Activated gamma-delta T cell (primary cell): ENCODE measurements around the gene LSM11.

ENCODE experiments used
- DNase-seq: peaks from one replicate; lab custom pipeline; 2025; lab: John Stamatoyannopoulos, UW

The LSM11 gene

GRCh38 chr5:157732596-157733262 is 10.8 kb upstream of the LSM11 start:
- no peak for DNase-seq

- no peak for DNase-seq
Observed at GRCh38 chr5:157734436-157734835, 9.1 kb upstream of the LSM11 start.

GRCh38 chr5:157735991-157736390 is 7.5 kb upstream of the LSM11 start:
- DNase-seq: no peak

DNA sequence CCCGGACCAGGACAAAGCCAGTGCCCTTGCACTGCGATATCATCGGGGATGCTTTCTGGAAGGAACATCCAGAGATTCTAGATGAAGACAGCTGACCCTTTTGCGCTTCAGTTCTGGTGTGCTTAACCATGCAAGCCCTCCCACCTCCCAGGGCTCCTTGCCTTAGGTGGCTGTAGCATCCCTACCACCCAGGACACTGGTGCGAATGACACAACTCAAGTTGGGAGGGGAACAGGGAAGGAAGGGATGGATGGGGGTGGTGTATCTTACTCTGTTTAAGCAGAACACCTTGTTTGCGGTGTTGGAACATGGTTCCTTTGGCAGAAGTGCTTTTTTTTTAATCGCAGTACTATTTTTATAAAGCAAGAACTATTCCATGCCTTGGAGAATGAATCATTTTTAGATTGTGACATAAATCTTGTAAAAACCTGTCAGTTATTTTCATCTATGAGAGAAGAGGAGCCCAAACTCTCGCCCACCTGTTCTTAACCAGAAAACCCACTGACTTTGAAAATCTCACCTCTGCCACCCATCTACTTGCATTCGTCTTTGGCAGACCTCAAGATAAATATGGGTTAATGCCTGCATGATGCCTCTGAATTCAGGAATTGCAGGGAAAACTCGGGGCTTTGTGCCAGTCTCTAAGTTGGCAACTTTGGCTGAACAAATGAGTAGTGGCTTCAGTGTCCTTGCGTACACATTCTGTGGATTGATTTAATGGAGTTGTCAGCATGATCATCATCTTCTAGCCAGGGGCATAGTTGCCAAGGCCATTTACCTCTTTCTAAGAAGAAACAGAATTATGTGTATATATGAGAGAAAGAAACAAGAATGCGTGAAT is 3.9 kb upstream of the LSM11 start:
- no peak for DNase-seq

DNA sequence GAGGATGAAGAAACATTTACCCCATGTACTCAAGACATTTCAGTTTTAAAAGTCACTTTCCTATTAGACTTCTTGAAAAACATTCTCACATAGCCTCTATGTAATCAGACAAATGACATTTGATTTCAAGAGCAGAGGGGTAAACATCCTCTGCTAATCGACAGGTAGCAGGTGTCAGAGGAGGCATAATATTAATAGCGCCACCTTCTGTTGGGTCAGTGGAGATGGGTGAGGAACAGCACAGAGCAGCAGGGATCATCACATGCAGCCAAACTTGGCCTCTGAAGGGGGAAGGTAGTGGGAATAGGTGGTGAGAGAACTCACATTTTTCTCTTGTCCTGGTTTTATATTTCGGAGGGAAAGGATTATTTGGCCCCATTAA is 3.3 kb upstream of the LSM11 start:
- DNase-seq: no peak

GRCh38 chr5:157741131-157741530 is 2.4 kb upstream of the LSM11 start:
- no peak for DNase-seq

DNA sequence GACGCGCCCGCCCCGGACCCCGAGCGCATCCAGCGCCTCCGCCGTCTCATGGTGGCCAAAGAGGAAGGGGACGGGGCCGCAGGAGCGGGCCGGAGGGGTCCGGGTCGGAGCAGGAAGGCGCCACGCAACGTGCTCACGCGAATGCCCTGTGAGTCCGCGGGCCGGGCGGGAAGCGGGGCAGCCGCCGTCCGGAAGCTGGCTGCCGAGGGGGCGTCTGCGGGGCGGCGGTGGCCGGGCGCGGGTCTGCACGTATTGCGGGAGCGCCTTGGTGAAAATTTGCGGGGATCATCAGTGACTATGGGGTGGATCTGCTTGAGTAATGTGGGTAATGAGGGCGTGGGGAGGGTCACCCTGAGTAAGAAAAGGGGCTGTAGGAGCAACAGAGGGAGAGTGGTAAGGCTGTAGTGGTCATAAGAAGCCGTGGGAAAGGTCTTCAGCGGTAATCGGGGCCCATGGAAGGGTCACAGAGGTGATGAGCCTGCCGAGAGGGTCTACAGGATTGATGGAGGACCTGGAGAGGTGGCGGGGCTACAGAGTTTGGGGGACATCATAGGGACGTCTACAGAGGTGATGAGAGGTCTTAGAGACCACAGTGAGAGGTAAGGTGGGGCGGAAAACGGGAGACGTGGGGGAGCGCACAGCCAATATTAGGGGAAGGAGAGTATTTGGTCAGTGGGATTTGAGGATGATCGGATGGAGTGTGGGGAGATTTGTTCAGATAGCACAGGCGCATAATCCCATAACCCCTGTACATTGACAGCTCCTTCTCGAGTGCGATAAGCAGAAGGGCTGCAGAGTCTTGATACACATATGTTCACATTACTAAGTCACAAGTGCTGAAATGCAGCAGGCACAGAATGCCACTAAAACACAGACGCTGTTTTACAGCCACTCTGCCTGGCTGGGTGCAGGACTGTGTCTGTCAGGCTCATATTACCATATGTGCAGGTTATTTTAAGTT is 819 bp downstream of the LSM11 start:
- DNase-seq: peak; percentile 18

DNA sequence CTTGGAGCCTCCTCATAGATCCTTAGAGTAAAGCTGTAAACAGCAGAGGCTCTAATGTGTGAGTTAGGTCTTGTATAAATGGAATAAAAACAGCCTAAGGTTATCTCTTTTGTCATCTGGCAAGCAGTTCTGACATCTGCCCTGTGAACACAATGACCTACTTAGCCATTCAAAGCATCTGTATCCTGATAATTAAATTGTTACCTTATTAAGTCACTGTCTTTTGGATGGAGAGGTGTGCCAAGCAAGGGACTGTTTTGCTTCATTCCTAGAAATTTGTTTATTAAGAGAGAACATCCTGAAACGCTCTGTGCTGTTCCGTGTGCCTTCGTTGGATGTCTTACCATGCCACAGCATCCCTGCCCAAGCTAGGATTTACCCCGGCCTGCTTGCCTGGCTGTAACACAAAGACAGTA is 1.5 kb downstream of the LSM11 start:
- no peak for DNase-seq

- DNase-seq: no peak
Observed at GRCh38 chr5:157747173-157747740, 3.7 kb downstream of the LSM11 start.

DNA sequence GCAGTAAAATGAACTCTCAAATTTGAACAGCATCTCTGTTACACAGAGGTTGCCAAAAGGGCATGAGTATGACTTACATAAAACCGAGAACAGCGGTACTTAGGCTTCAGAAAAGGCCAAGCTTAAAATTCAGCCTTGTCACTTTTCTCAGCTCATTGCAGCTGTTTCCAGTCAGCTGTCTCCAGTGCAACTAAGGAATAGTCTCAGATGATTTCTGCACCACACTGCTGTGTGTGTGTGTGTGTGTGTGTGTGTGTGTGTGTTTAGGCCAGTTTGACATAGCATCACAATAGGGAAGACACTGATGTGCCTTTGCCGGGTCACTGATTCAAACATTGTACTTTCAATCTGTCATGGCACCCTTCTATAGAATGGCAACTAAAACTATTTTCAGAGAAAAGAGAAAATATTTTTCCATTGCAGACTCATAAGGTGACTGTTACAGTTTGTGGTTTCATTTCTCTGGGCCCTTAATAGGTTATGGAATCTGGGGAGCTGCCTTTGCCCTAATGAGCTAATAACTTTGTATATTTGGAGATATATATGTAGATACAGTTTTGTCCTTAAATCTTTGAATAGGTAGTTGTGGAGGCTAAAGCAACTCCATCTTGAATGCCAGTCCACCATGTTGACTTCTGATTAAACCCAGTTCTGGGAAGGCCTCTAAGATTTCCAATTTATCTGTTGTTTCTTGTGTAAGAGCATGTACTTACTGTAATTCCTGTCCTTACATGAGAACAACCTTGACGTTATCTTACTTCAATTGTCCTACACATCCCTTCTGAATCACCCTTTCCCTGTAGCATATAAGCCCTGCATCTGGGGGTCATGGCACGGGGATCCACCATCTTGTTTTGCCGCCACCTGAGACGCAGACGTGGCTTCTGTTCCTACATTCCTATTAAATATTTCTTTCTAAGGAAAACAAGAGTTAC is 4.5 kb downstream of the LSM11 start:
- DNase-seq: no peak

DNA sequence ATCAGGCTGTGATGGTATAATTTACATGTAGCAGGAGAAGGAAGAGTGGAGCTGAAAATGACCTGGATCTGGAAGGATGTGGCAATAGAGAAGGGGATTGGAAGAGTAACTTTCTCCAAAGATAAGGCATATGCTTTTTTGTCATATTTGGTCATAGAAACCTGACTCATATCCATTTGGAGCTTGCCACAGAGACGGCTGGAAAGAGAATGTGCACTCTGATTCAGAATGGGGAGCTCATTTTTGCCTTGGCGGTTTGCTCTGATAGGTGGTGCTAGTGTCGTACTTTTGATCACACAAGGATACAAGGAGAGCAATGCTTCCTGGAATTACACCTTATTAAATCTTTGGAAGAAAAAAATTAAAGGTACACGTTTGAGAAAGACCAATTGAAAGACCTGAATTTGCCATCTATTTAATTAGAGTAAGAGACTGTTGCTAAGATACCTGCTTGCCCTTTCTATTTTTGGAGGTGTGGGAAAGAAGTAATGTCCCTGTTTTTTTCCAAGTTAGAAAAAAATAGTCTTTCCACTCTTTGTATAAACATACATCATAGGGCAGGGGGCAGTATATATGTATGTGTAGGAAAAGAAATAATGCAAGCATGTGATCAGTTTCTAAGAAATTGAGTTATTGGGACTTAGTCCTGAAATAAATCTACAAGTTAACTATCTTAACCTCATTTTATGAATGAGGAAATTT is 5.4 kb downstream of the LSM11 start:
- no peak for DNase-seq

DNA sequence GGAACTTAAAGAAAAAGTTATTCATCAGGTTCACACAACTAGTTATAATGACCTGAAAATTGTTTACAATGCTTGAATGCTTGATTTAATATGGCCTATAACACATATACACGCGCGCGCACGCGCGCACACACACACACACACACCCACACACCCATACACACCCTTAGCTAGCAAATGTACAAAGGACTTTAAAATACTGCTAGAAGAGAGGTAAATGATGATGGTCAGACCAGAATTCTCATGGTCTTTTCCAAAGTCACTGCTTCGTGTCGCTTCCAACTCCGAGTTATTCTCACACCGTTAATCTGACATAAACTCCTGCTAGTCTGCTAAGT is 5.9 kb downstream of the LSM11 start:
- DNase-seq: no peak

GRCh38 chr5:157750320-157750719 is 6.8 kb downstream of the LSM11 start:
- DNase-seq: no peak

DNA sequence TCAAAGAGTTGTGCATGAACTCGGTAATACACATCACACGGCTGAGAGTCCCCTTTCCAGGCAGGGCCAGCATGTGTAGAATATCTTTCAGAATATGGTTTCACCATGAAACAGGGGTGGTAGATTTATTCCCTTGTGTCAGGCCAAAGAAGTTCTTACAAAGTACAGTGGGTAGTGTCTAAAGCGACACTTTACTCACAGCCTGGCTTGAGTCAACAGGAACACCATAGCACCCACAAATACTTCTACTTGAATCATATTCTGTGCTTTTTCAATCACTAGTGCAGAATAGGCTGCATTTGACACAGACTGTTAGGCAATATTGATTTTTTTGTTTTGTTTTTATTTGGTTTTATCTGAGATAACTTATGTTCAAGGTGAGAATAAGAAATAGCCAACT is 12.6 kb downstream of the LSM11 start:
- no peak for DNase-seq

- DNase-seq: no peak
Observed at GRCh38 chr5:157758706-157759105, 15.2 kb downstream of the LSM11 start.

- no peak for DNase-seq
Observed at GRCh38 chr5:157761690-157762621, 18.4 kb downstream of the LSM11 start.

DNA sequence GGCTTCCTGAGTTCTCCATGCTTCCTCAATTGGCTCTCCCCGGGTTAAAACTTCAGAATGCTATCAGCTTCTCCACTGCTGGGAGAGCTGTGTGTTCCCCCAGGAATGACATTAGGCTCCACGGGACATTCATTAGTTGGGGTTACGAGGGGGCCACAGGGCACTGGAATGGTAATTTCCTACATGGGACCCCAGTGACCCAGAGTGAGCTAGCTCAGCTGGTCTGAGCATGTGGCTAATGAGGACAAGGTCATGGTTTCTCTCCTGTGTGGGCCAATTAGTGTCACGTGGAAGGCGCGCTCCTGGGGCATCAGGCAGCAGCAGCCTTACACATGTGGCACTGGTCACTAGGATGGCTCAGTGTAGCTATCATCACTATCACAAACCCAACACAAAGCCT is 21.0 kb downstream of the LSM11 start:
- DNase-seq: no peak

GRCh38 chr5:157766442-157766841 is 22.9 kb downstream of the LSM11 start:
- no peak for DNase-seq

- DNase-seq: no peak
Observed at GRCh38 chr5:157766902-157767301, 23.4 kb downstream of the LSM11 start.
